ENCODE measurements around the gene TAS1R1. TPM values are rescaled to one million over a fixed set of nuclear protein-coding genes. Genes with fewer than 3 reads are reported as not detected.

The TAS1R1 gene
- total and polyA plus RNA-seq, 9 of the 15 experiments (the other 6 are each of a cell fraction or from before 2014, with no cell fraction given) = 0.06 TPM; not detected in 8

DNA sequence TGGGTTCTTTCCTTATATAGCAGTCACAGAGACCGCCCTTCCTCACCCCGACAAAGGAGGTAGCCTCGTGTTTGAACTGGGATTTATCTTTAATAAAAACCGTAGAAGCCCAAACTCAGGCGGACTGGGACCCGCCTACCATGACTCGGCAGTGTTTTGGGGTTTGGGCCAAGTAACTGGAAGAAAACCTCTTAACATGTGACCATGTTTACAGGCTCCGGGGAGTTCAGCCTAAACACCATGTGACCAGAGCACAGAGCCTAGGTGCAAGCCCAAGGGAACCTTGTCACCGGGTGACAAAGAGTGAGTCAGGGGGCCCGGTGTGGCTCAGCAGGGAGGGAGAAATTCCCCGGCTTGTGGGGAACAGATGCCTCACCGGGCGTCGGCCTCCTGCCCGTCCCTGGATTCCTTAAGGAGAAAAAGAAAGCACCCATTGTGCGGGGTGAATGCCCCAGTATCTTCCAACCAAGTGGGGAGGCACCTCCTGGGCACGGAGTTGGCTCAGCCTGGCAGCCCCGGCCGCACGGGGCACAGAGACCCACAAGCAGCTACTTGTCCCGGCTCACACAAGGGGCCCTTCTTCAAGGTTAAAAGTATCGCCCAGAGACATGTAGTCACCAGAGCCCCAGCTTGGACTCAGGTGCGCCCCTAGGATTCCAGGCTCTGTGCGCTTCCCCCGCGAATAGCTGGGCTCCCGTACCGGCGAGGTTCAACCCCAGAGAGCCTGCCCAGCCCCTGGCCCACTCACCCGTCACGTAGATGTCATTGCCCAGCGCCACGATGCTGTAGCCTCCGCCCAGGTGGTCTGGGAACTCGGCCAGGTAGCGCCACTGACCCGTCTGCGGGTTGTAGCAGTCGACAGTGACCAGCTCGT is 46.2 kb downstream of the TAS1R1 start (continued):
- TF ChIP-seq, protein P1, sequence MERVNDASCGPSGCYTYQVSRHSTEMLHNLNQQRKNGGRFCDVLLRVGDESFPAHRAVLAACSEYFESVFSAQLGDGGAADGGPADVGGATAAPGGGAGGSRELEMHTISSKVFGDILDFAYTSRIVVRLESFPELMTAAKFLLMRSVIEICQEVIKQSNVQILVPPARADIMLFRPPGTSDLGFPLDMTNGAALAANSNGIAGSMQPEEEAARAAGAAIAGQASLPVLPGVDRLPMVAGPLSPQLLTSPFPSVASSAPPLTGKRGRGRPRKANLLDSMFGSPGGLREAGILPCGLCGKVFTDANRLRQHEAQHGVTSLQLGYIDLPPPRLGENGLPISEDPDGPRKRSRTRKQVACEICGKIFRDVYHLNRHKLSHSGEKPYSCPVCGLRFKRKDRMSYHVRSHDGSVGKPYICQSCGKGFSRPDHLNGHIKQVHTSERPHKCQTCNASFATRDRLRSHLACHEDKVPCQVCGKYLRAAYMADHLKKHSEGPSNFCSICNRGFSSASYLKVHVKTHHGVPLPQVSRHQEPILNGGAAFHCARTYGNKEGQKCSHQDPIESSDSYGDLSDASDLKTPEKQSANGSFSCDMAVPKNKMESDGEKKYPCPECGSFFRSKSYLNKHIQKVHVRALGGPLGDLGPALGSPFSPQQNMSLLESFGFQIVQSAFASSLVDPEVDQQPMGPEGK (CRISPR knock-in tag; IDR thresholded peaks at IDR 0.05; ENCODE audit: borderline replicate concordance) = no peak
- TF ChIP-seq RBM14 (IDR thresholded peaks at IDR 0.05; ENCODE audit: borderline replicate concordance, insufficient read depth, low read depth, low read length) (0 out of 2 replicates have a peak, but pooled peaks have one; percentile 57), SAP30 (IDR thresholded peaks at IDR 0.05; ENCODE audit: borderline replicate concordance, insufficient read depth, low read depth, low read length, poor library complexity, severe bottlenecking) (peak; percentile 2), ZNF766 (CRISPR knock-in tag; conservative IDR thresholded peaks at IDR 0.05) (peak; percentile 98), TCF3 (CRISPR knock-in tag; IDR thresholded peaks at IDR 0.05) (peak; percentile 29; the same call in 1 of the 2 replicates), MAFK (IDR thresholded peaks at IDR 0.05; ENCODE audit: low read length) (peak; percentile 93), NFE2L1 (tag; IDR thresholded peaks at IDR 0.05; ENCODE audit: borderline replicate concordance, low read depth) (peak; percentile 77; the same call in 1 of the 2 replicates), MTA2 (IDR thresholded peaks at IDR 0.05; ENCODE audit: low read depth) (no peak), BACH1 (tag; IDR thresholded peaks at IDR 0.05) (peak; percentile 91), RAD51 (IDR thresholded peaks at IDR 0.05; ENCODE audit: borderline replicate concordance, low read depth) (peak; percentile 96), SMARCE1 (IDR thresholded peaks at IDR 0.05) (peak; percentile 64; the same call in 1 of the 2 replicates), ZNF354B (CRISPR knock-in tag; IDR thresholded peaks at IDR 0.05) (no peak), COPS2 (conservative IDR thresholded peaks at IDR 0.05) (no peak), NCOA4 (IDR thresholded peaks at IDR 0.05; ENCODE audit: partially characterized antibody) (no peak), KDM1A (IDR thresholded peaks at IDR 0.05) (no peak), ASH1L (IDR thresholded peaks at IDR 0.05; ENCODE audit: borderline replicate concordance, low read depth, partially characterized antibody) (no peak), CHD4 (IDR thresholded peaks at IDR 0.05; ENCODE audit: insufficient read depth, insufficient replicate concordance, low read depth, low read length, poor library complexity, severe bottlenecking) (no peak)
- TF ChIP-seq, protein P2, sequence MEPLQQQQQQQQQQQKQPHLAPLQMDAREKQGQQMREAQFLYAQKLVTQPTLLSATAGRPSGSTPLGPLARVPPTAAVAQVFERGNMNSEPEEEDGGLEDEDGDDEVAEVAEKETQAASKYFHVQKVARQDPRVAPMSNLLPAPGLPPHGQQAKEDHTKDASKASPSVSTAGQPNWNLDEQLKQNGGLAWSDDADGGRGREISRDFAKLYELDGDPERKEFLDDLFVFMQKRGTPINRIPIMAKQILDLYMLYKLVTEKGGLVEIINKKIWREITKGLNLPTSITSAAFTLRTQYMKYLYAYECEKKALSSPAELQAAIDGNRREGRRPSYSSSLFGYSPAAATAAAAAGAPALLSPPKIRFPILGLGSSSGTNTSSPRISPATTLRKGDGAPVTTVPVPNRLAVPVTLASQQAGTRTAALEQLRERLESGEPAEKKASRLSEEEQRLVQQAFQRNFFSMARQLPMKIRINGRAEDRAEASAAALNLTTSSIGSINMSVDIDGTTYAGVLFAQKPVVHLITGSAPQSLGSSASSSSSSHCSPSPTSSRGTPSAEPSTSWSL (CRISPR knock-in tag; IDR thresholded peaks at IDR 0.05; ENCODE audit: borderline replicate concordance) = no peak
- TF ChIP-seq, protein P3, sequence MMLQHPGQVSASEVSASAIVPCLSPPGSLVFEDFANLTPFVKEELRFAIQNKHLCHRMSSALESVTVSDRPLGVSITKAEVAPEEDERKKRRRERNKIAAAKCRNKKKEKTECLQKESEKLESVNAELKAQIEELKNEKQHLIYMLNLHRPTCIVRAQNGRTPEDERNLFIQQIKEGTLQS (IDR thresholded peaks at IDR 0.05) = peak; percentile 84
- TF ChIP-seq, protein P3 (CRISPR knock-in tag; conservative IDR thresholded peaks at IDR 0.05) = peak; percentile 62; the same call in 1 of the 2 replicates
